Heart left ventricle (tissue), 16 donors: ENCODE measurements around the gene SHFL. TPM values are rescaled to one million over a fixed set of nuclear protein-coding genes. Genes with fewer than 3 reads are reported as not detected.

Experiments used
- ATAC-seq, 4 donors: fragments of 200-7000 bp; cut with Tn5 transposase; one replicate each; pipeline ENCODE4 v1.9.1; 2020 to 2022; ENCODE audit warnings: moderate library complexity in 4 of 4, mild to moderate bottlenecking in 3 of 4, moderate number of reproducible peaks in 1 of 4
- DNase-seq, 5 donors: peaks; one replicate each; pipeline ENCODE4 v3.0.0-alpha.2; 2020
- H3K27ac ChIP-seq, 12 donors: fragments of 200-600 bp; sonication (generic) in 4 of 12; one replicate each; pipeline versions ENCODE4 v1.5.0 to v1.8.0; 2016 to 2022; ENCODE audit warnings: mild to moderate bottlenecking in 2 of 12
- H3K27me3 ChIP-seq, 9 donors: fragments of 200-600 bp; sonication (generic) in 2 of 9; one replicate each; pipeline versions ENCODE4 v1.5.1 to v1.8.0; 2016 to 2022; ENCODE audit warnings: mild to moderate bottlenecking in 3 of 9
- H3K36me3 ChIP-seq, 9 donors: fragments of 200-600 bp; sonication (generic) in 2 of 9; one replicate each; pipeline versions ENCODE4 v1.5.0 to v1.8.0; 2018 to 2022; ENCODE audit warnings: mild to moderate bottlenecking in 2 of 9
- H3K4me1 ChIP-seq, 12 donors: fragments of 200-600 bp; sonication (generic) in 4 of 12; one replicate each; pipeline versions ENCODE4 v1.5.0 to v1.8.0; 2016 to 2022; ENCODE audit warnings: mild to moderate bottlenecking in 3 of 12
- H3K4me3 ChIP-seq, 12 donors: fragments of 200-600 bp; sonication (generic) in 4 of 12; one replicate each; pipeline versions ENCODE4 v1.5.0 to v1.8.0; 2017 to 2022; ENCODE audit warnings: mild to moderate bottlenecking in 9 of 12, moderate library complexity in 4 of 12
- H3K9me3 ChIP-seq, 12 donors: fragments of 200-600 bp; sonication (generic) in 4 of 12; one replicate each; pipeline versions ENCODE4 v1.5.0 to v1.8.0; 2016 to 2022; ENCODE audit warnings: mild to moderate bottlenecking in 1 of 12
- CTCF ChIP-seq, 12 donors: fragments of 200-600 bp; sonication (generic) in 4 of 12; IDR thresholded peaks; one replicate each; pipeline versions ENCODE4 v1.5.0 to v1.8.0; 2018 to 2022; ENCODE audit warnings: antibody characterized with exemption in 12 of 12, mild to moderate bottlenecking in 5 of 12
- POLR2A ChIP-seq, 2 donors: fragments of 450-650 bp; IDR thresholded peaks; one replicate each; pipeline ENCODE4 v1.6.1; 2017; ENCODE audit warnings: antibody characterized with exemption in 2 of 2, mild to moderate bottlenecking in 2 of 2, moderate library complexity in 2 of 2
- WGBS, 4 donors: extraction: QIAGEN DNeasy Blood & Tissue Kit in 2 of 4; methylation state at CpG; one replicate each; pipeline versions ENCODE4 v1.1.5 to v1.1.7; 2013 to 2018; 5-methylcytosine and 5-hydroxymethylcytosine counted together
- intact Hi-C, 10 donors: fragments of 100-400 bp; cut with DNase I; formaldehyde crosslinking; loops; one replicate each; pipeline versions ENCODE4 v1.11.1 to v1.14.2; 2022
- polyA plus RNA-seq, 2 donors: library from polyadenylated mRNA; stranded (reverse); fragments of 200-250 nt; gene quantifications; one replicate each; pipeline ENCODE4 v1.2.3, GENCODE V29; 2013
- total RNA-seq, 9 donors: library from RNA; depleted of rRNA in 2 of 9; stranded (reverse); fragments of >200 nt in 2 of 9; fragmentation: NEBNext Ultra II Directional in 3 of 9; extraction: Animal tissue kit (Norgen Biotek cat#: 25700) in 3 of 9; gene quantifications; one replicate each; pipeline versions ENCODE4 v1.1.0 to v1.2.4, GENCODE V29; 2016 to 2023
- donor health status: ischemic (EF 13 %, LVEDD 7.1; RV severe dilation, severe dysfunction).
- donor health status: healthy with polysubstance abuse.
- donor health status: DM: no; HTN: yes; CAD: no.
- donor health status: DM: no; HTN: no; CAD: no.
- donor health status: ischemic (EF 25% LVEDD 6.9; RV normal size, moderate dysfunction).
- donor health status: ischemic (EF 25% LVEDD 5.7; RV mildly dilated, moderate dysfunction).
- donor health status: healthy.
- donor health status: DM: yes; HTN: yes; CAD: no.
- donor health status: ischemic (EF 35%, LVEDD 5.7; RV mildly dilated, moderate dysfunction).
- donor health status: nonischemic (EF 11% LVEDD 7.7; RV severe dilation, severe dysfunction).
- donor health status: DM: yes; HTN: yes; CAD: no.
- donor health status: PGD.
- donor health status: ischemic (EF 29% LVEDD 5.4; RV normal size, mild dysfunction).
- donor health status: nonischemic (EF 23%, LVEDD 6.1; RV moderate dilation, normal function).

The SHFL gene
- total and polyA plus RNA-seq, 11 donors, result 6.3 to 29.0 (median 8.7) TPM

- H3K4me3 ChIP-seq, result no peak overlapping the region
- DNase-seq (no peak), ATAC-seq (no peak)
- no peak overlapping the region for H3K27ac ChIP-seq
- no peaks in the 10 kb centered on the region for H3K36me3 ChIP-seq
- peaks cover 0 to 8% (median 0%) of the 10 kb centered on the region in 9 donors for H3K27me3 ChIP-seq
- TF ChIP-seq POLR2A (IDR thresholded peaks at IDR 0.05) (no peak), CTCF (IDR thresholded peaks at IDR 0.05) (no peak)
- 70 to 76% (median 73%) methylated on average over 18 to 21 of the region's 21 CpGs for WGBS, 4 donors
- intact Hi-C loops, result no loop called here
- peaks cover 0 to 3% (median 0%) of the 10 kb centered on the region in 12 donors for H3K9me3 ChIP-seq
- no peaks in the 10 kb centered on the region for H3K4me1 ChIP-seq
Observed at GRCh38 chr19:10052602-10053360, 33.3 kb upstream of the SHFL start.

- intact Hi-C loops, result no loop called here
- no peaks in the 10 kb centered on the region for H3K4me1 ChIP-seq
- no peak overlapping the region for H3K27ac ChIP-seq
- H3K4me3 ChIP-seq, result no peak overlapping the region
- no peaks in the 10 kb centered on the region for H3K36me3 ChIP-seq
- 27 to 57% (median 29%) methylated on average over 7 to 21 of the region's 21 CpGs for WGBS, 4 donors
- DNase-seq (no peak), ATAC-seq (no peak)
- TF ChIP-seq POLR2A (IDR thresholded peaks at IDR 0.05), result no peak
- H3K27me3 ChIP-seq, result peaks cover 0 to 26% (median 0%) of the 10 kb centered on the region in 9 donors
- no peaks in the 10 kb centered on the region for H3K9me3 ChIP-seq
Observed at GRCh38 chr19:10061717-10062310, 24.3 kb upstream of the SHFL start.

- Histone ChIP-seq H3K36me3 (no peaks in the 10 kb centered on the region), H3K27ac (no peak overlapping the region), H3K4me3 (no peak overlapping the region), H3K27me3 (peaks cover 0 to 33% (median 0%) of the 10 kb centered on the region in 9 donors), H3K4me1 (no peaks in the 10 kb centered on the region), H3K9me3 (no peaks in the 10 kb centered on the region)
- 56 to 72% (median 70%) methylated on average over 4 of the region's 4 CpGs for WGBS, 4 donors
- no peak for TF ChIP-seq CTCF (IDR thresholded peaks at IDR 0.05)
- TF ChIP-seq POLR2A (IDR thresholded peaks at IDR 0.05), result no peak
- DNase-seq (no peak), ATAC-seq (no peak)
- intact Hi-C loops, result no loop called here
Observed at GRCh38 chr19:10068205-10068604, 17.9 kb upstream of the SHFL start.

GRCh38 chr19:10069046-10069445 lies 17.1 kb upstream of the SHFL start:
- no peak overlapping the region for H3K27ac ChIP-seq
- ATAC-seq (no peak), DNase-seq (no peak)
- H3K9me3 ChIP-seq, result peaks cover 0 to 7% (median 1%) of the 10 kb centered on the region in 12 donors
- 67 to 69% (median 69%) methylated on average over 6 of the region's 6 CpGs for WGBS, 4 donors
- no peaks in the 10 kb centered on the region for H3K36me3 ChIP-seq
- intact Hi-C loops, result no loop called here
- H3K4me1 ChIP-seq, result no peaks in the 10 kb centered on the region
- H3K27me3 ChIP-seq, result peaks cover 0 to 28% (median 0%) of the 10 kb centered on the region in 9 donors
- no peak overlapping the region for H3K4me3 ChIP-seq
- TF ChIP-seq POLR2A (IDR thresholded peaks at IDR 0.05) (no peak), CTCF (IDR thresholded peaks at IDR 0.05) (no peak)
